GM21737 (cell line): ENCODE measurements around the gene TMUB1.

Experiments
- ATAC-seq: cut with Tn5 transposase; IDR thresholded peaks from one replicate; pipeline ENCODE4 v1.9.1; 2021; ENCODE audit warnings: mild to moderate bottlenecking, moderate library complexity; ENCODE audit not compliant: unreplicated experiment

TMUB1 gene

GRCh38 chr7:151035026-151035717 lies 48.1 kb downstream of the TMUB1 start:
- no peak for ATAC-seq

GRCh38 chr7:151034312-151035025 lies 48.8 kb downstream of the TMUB1 start:
- no peak for ATAC-seq

- ATAC-seq, result no peak
These were observed 49.4 kb downstream of the TMUB1 start for GRCh38 chr7:151033864-151034249.

DNA sequence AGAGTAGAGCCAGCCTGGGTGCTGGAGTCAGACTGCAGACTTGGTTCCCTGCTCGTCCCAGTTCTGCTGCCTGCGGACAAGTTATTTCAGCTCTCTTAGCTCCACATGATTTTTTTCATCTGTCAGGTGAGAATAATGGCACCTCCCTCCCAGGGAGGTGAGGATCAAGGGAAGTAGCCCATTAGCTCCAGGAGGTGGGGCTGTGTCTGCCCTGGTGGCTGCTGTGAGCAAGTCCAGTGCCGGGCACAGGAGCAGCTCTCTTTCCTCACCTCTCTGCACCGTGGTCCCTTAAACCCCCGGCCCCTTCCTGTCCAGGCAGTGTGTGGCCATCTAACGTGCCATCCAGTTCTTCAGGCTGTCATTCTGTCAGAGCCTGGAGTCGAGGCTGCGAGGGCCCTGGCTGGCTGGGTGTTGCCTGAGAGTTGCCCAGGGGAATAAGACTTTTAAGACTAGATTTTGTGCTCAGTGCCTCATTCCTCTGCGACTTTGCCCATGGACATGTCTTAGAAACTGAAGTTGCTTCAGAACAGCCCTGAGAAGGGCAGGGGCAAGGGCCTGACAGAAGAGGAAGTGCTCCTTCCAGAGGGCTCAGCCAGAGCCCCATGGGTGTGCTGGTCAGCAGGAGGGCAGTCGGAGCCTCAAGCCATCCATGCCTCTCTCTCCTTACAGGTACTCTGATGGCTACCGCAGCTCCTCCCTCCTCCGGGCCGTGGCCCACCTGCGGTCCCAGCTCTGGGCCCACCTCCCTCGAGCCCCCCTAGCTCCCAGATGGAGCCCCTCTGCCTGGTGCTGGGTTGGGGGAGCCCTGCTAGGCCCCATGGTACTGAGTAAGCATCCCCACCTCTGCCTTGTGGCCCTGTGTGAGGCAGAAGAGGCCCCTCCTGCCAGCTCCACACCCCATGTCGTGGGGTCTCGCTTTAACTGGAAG lies 50.1 kb downstream of the TMUB1 start:
- no peak for ATAC-seq
